ENCODE results near the gene KCNJ1.

- TF ChIP-seq CTCF (IDR thresholded peaks at IDR 0.05) = no peak
- no peak for TF ChIP-seq EZH2 (IDR thresholded peaks at IDR 0.05)
Measured at GRCh38 chr11:128857341-128857740, 9.8 kb downstream of the KCNJ1 start.

Measured in neural progenitor cell (in vitro differentiated cells).